Panc1 (cell line): ENCODE measurements around the gene CAMKK2. TPM values are rescaled to one million over a fixed set of nuclear protein-coding genes. Genes with fewer than 3 reads are reported as not detected.
"Not testable (repeated sequence)": the region's sequence is repeated elsewhere in the genome, so short reads cannot be mapped to it uniquely, and the experiment has no call there.

Experiments
- ATAC-seq: fragments of 200-7000 bp; cut with Tn5 transposase; 2 replicates; pipeline ENCODE4 v1.9.1; 2020; ENCODE audit warnings: mild to moderate bottlenecking, moderate library complexity
- BruUV-seq: library from RNA; stranded (reverse); fragments of 400-500 nt; replicated peaks from 2 replicates; lab custom pipeline; 2021; lab: Mats Ljungman, UMichigan
- CTCF ChIA-PET: fragments of 300-600 bp; sonication (Branson Sonifier 250); formaldehyde crosslinking; loops from one replicate; lab custom pipeline; 2022; ENCODE audit warnings: antibody characterized with exemption; lab: Charles Lee
- POLR2A ChIA-PET: fragments of 300-600 bp; sonication (Branson Sonifier 250); formaldehyde crosslinking; loops from one replicate; lab custom pipeline; 2022; ENCODE audit warnings: antibody characterized with exemption; lab: Charles Lee
- DNase-seq: peaks from one replicate; pipeline ENCODE4 v3.0.0-alpha.2; 2010; ENCODE audit warnings: low read depth, low spot score
- H3K27ac ChIP-seq: 2 replicates; pipeline ENCODE4 v1.5.1; 2011; ENCODE audit warnings: mild to moderate bottlenecking, low read length, inconsistent platforms
- H3K27me3 ChIP-seq: fragments of 200-500 bp; sonication (Bioruptor generic); 2 replicates; pipeline ENCODE4 v1.6.0; 2014; ENCODE audit warnings: low read length, inconsistent platforms; ENCODE audit not compliant: control insufficient read depth, insufficient read depth
- H3K36me3 ChIP-seq: fragments of 200-500 bp; sonication (Bioruptor generic); 2 replicates; pipeline ENCODE4 v1.5.1; 2014; ENCODE audit warnings: inconsistent platforms, mild to moderate bottlenecking, low read length, moderate library complexity; ENCODE audit not compliant: control insufficient read depth, insufficient read depth
- H3K4me1 ChIP-seq: 2 replicates; pipeline ENCODE4 v1.5.1; 2011; ENCODE audit warnings: inconsistent platforms, mild to moderate bottlenecking, low read length, moderate library complexity; ENCODE audit not compliant: control insufficient read depth, insufficient read depth
- H3K4me3 ChIP-seq, 2 experiments: 2 replicates each; pipeline ENCODE4 v1.5.1; 2011 to 2012; ENCODE audit warnings: low read depth in 2 of 2, low read length in 2 of 2, mild to moderate bottlenecking in 2 of 2, inconsistent platforms in 1 of 2, moderate library complexity in 1 of 2
- H3K9me3 ChIP-seq: fragments of 200-500 bp; sonication (Bioruptor generic); 2 replicates; pipeline ENCODE4 v1.5.1; 2014; ENCODE audit warnings: low read depth, mild to moderate bottlenecking, inconsistent platforms, low read length, moderate library complexity; ENCODE audit not compliant: control insufficient read depth, insufficient read depth
- POLR2AphosphoS5 ChIP-seq: IDR thresholded peaks from 2 replicates; pipeline ENCODE4 v1.6.1; 2012; ENCODE audit warnings: mild to moderate bottlenecking, low read depth, low read length, moderate library complexity
- SIN3A ChIP-seq: IDR thresholded peaks from 2 replicates; pipeline ENCODE4 v1.6.1; 2012; ENCODE audit warnings: low read depth, mild to moderate bottlenecking, low read length, moderate library complexity, borderline replicate concordance; ENCODE audit not compliant: insufficient read depth
- TCF7L2 ChIP-seq: IDR thresholded peaks from 2 replicates; pipeline ENCODE4 v1.6.1; 2011; ENCODE audit warnings: mild to moderate bottlenecking, low read depth, low read length, inconsistent platforms
- in situ Hi-C: cut with HindIII; loops from 2 replicates; pipeline ENCODE4 v1.10.0; 2016; ENCODE audit warnings: low sequenced_read_pairs, low pct_unique_long_range_greater_than_20kb
- intact Hi-C: fragments of 100-400 bp; cut with micrococcal nuclease; formaldehyde crosslinking; loops from one replicate; pipeline ENCODE4 v1.10.0; 2022; ENCODE audit not compliant: unreplicated experiment
- total RNA-seq: library from RNA; stranded (reverse); gene quantifications from one replicate; pipeline ENCODE4 v1.2.1, GENCODE V29; 2021; ENCODE audit not compliant: unreplicated experiment
- TF ChIP-seq, protein P1 (sequence below), 2 experiments: IDR thresholded peaks; 2 replicates each; pipeline ENCODE4 v1.6.1; 2011 to 2012; ENCODE audit warnings: low read depth in 2 of 2, control low read depth in 1 of 2, low read length in 1 of 2, mild to moderate bottlenecking in 1 of 2, moderate library complexity in 1 of 2; ENCODE audit not compliant: insufficient read depth in 1 of 2
- TF ChIP-seq, protein P2 (sequence below): fragments of 450-650 bp; IDR thresholded peaks from 2 replicates; pipeline ENCODE4 v1.5.1; 2017; ENCODE audit warnings: mild to moderate bottlenecking

The CAMKK2 gene
- total RNA-seq, 1 experiment from 2014 or later = 37.8 TPM

DNA sequence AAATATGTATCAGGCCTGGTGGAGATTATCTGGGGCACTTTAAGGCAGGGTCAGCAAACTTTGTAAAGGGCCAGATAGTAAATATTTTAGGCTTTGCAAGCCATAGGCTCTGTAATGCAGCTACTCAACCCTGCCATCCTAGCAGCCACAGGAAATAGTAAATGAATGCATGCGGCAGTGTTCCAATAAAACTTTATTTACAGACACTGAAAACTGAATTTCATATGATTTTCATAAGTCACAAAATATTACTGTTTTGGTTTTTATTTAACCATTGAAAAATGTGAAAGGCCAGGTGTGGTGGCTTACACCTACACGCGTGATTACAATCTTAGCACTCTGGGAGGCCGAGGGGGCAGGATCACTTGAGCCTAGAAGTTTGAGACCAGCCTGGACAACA, 3.2 kb upstream of the CAMKK2 start:
- ChIA-PET POLR2A (no interaction called here), CTCF (no interaction called here)
- no TSS peak for BruUV-seq
- no peak for ATAC-seq
- peaks cover 9% of the 10 kb centered on the region for H3K4me1 ChIP-seq
- in situ Hi-C loops = no loop called here
- no peaks in the 10 kb centered on the region for H3K27me3 ChIP-seq
- no peak for DNase-seq
- H3K27ac ChIP-seq = no peak overlapping the region
- H3K36me3 ChIP-seq = peaks cover 3% of the 10 kb centered on the region; the same call in 1 of the 2 replicates
- no peaks in the 10 kb centered on the region for H3K9me3 ChIP-seq
- no peak overlapping the region for H3K4me3 ChIP-seq
- intact Hi-C loops = no loop called here
- TF ChIP-seq SIN3A (no peak), POLR2AphosphoS5 (no peak), TCF7L2 (no peak)
- TF ChIP-seq, protein P1, sequence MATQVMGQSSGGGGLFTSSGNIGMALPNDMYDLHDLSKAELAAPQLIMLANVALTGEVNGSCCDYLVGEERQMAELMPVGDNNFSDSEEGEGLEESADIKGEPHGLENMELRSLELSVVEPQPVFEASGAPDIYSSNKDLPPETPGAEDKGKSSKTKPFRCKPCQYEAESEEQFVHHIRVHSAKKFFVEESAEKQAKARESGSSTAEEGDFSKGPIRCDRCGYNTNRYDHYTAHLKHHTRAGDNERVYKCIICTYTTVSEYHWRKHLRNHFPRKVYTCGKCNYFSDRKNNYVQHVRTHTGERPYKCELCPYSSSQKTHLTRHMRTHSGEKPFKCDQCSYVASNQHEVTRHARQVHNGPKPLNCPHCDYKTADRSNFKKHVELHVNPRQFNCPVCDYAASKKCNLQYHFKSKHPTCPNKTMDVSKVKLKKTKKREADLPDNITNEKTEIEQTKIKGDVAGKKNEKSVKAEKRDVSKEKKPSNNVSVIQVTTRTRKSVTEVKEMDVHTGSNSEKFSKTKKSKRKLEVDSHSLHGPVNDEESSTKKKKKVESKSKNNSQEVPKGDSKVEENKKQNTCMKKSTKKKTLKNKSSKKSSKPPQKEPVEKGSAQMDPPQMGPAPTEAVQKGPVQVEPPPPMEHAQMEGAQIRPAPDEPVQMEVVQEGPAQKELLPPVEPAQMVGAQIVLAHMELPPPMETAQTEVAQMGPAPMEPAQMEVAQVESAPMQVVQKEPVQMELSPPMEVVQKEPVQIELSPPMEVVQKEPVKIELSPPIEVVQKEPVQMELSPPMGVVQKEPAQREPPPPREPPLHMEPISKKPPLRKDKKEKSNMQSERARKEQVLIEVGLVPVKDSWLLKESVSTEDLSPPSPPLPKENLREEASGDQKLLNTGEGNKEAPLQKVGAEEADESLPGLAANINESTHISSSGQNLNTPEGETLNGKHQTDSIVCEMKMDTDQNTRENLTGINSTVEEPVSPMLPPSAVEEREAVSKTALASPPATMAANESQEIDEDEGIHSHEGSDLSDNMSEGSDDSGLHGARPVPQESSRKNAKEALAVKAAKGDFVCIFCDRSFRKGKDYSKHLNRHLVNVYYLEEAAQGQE (IDR thresholded peaks at IDR 0.05; ENCODE audit: insufficient read depth in 1 of 2, low read depth in 2 of 2, low read length in 1 of 2) = no peak
- TF ChIP-seq, protein P2, sequence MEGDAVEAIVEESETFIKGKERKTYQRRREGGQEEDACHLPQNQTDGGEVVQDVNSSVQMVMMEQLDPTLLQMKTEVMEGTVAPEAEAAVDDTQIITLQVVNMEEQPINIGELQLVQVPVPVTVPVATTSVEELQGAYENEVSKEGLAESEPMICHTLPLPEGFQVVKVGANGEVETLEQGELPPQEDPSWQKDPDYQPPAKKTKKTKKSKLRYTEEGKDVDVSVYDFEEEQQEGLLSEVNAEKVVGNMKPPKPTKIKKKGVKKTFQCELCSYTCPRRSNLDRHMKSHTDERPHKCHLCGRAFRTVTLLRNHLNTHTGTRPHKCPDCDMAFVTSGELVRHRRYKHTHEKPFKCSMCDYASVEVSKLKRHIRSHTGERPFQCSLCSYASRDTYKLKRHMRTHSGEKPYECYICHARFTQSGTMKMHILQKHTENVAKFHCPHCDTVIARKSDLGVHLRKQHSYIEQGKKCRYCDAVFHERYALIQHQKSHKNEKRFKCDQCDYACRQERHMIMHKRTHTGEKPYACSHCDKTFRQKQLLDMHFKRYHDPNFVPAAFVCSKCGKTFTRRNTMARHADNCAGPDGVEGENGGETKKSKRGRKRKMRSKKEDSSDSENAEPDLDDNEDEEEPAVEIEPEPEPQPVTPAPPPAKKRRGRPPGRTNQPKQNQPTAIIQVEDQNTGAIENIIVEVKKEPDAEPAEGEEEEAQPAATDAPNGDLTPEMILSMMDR = no peak

DNA sequence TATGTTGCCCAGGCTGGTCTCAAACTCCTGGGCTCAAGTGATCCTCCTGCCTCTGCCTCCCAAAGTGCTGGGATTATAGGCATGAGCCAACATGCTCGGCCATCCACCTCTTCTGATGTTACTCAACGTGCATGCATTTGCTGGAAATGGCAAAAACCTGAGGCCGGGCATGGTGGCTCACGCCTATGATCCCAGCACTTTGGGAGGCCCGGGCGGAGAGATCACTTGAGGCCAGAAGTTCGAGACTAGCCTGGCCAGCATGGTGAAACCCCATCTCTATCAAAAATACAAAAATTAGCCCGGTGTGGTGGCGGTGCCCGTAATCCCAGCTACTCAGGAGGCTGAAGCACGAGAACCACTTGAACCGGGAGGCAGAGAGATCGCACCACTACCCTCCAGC, 1.9 kb upstream of the CAMKK2 start:
- POLR2A ChIA-PET, CTCF ChIA-PET, DNase-seq, ATAC-seq, in situ Hi-C loops, BruUV-seq, H3K9me3 ChIP-seq, H3K4me3 ChIP-seq, H3K27me3 ChIP-seq, H3K27ac ChIP-seq, H3K36me3 ChIP-seq, H3K4me1 ChIP-seq, intact Hi-C loops: not testable (repeated sequence)

DNA sequence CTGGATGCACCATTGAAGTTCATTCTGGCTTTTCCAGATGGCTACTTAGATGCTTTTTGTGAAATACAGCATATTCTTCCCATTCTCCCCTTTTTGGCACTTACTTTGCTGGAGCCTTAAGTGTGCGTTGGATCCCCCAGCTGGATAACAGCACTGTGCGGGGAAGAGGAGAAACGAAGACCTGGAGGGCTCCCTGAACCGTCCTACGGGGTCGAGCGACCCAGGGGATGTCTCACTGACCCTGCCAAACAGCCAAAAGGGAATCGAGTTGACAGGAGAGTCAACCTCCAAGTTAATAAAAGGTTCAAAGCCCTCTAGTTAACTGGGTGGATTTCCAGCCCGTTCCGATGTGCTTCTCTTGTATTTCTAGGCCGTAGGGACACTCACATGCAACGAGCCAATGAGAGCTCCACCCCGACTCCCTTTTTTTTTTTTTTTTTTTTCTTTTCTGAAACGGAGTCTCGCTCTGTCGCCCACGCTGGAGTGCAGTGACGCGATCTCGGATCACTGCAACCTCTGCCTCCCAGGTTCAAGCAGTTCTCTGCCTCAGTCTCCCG, 1.0 kb upstream of the CAMKK2 start:
- DNase-seq = no peak
- peak overlapping the region; percentile 83 for H3K27ac ChIP-seq
- no peaks in the 10 kb centered on the region for H3K27me3 ChIP-seq
- TF ChIP-seq POLR2AphosphoS5 = no peak
- TF ChIP-seq TCF7L2 = no peak
- TF ChIP-seq SIN3A = no peak
- TF ChIP-seq, protein P1 (IDR thresholded peaks at IDR 0.05; ENCODE audit: insufficient read depth in 1 of 2, low read depth in 2 of 2, low read length in 1 of 2) = no peak
- TF ChIP-seq, protein P2 = no peak
- BruUV-seq = no TSS peak
- H3K9me3 ChIP-seq = no peaks in the 10 kb centered on the region
- POLR2A ChIA-PET = interaction anchor here (0.6 kb wide), 1 partner anchor 1007 kb away, joined by 11 read pairs; no protein-coding TSS in a partner anchor
- in situ Hi-C loops = no loop called here
- H3K4me1 ChIP-seq = peaks cover 9% of the 10 kb centered on the region
- H3K4me3 ChIP-seq = peak overlapping the region; percentile 72 to 92
- intact Hi-C loops = no loop called here
- CTCF ChIA-PET = interaction anchor here (0.6 to 1.1 kb wide), 4 partner anchors 9 to 747 kb away, joined by 4 to 9 read pairs (median 6); no protein-coding TSS in a partner anchor
- H3K36me3 ChIP-seq = peaks cover 3% of the 10 kb centered on the region; the same call in 1 of the 2 replicates
- peak; percentile 37 for ATAC-seq
